Superior temporal gyrus (tissue), 1 donor: ENCODE measurements around the gene CRACR2B.

Experiments
- DNase-seq: peaks from one replicate; pipeline ENCODE4 v3.0.0-alpha.2; 2016; ENCODE audit errors: extremely low spot score

CRACR2B gene

DNA sequence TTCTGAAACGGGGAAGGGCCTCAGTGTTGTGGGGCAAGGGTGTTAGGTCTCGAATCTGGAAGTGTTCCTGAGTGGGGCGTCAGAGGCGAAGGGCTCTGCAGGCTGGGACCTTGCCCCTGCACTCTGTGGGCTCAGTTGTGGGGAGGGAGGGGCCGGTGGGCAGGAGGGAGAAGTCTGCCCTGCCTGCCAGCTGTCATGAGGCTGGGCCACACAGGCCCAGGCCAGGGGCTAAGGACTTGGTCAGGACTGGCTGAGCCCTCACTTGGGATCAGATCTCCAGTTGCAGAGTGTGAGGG is at the start of gene CRACR2B:
CRACR2B (plus strand) TSS at position 23 of the 296 bp plus-strand sequence. CDS start 689 bp downstream, outside the sequence.
- DNase-seq: no peak

DNA sequence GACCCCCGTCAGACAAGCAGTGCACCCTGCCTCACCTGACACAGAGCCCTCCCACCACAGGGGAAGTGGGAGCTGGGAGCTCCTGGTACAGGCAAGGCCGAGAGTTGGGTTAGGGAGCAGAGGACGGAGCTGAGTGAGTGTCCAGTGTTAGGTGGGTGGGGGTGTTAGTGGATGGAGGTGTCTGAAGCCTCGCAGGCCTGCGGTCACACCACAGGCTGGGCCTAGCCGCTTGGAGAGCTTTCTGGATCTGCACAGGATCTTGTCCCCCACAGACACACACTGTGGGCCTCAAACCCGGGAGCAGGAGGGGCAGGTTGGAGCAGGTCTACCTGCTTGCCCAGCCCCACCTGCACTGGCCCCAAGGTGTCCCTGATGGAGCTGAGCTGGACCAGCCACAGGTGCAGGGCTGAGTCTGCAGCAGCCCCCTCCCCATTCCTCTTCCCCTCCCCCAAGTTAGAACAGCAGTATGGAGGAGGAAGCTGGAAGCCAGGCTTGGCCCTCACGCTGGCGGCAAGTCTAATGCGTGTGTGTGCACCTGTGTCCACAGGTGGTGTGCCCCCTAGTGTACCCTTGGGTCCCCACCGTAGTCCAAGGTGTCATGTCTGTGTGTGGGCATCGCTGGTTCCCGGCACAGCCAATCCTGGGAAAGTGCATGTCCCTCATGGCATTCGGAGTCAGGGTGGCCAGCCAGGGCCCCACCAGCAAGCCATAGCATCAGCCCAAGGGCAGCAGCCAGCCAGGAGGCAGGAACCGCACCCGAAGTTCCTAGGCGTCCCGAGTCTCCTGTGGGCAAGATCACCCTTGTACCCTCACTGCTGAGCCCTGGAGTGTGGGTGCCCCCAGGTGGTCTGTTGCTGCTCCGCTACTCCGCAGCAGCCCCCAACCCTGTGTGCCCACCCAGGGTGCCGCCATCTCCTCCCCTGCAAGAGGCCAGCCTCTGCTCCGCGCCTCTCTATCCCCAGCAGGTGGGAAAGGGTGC is 48.5 kb upstream of the CRACR2B start:
- no peak for DNase-seq

DNA sequence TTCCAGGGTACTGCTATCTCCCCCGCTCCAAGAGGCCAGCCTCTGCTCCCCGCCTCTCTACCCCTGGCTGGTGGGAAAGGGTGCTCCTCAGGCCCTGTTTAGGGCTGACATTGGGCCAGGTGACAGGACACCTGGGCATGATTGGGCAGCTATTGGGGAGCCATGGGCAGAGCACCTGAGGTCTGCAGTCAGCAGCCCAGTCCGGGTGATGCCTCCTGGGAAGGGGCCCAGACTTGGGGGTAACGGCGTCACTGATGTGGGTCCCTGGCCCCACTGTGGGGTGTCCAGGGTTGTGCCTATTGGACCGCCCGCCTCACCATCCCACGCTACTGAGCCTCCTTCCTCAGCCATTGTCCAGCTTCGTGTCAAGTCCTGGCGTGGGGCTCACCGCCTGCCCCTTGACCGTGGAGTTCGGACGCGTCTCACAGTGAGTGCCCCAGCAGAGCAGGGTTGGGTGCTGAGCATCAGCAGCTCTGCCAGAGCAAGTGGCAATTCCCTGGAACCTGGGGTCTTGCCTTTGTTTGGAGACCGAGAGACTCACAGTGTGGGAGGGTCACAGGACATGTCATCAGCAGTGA is 47.7 kb upstream of the CRACR2B start:
- DNase-seq: no peak

DNA sequence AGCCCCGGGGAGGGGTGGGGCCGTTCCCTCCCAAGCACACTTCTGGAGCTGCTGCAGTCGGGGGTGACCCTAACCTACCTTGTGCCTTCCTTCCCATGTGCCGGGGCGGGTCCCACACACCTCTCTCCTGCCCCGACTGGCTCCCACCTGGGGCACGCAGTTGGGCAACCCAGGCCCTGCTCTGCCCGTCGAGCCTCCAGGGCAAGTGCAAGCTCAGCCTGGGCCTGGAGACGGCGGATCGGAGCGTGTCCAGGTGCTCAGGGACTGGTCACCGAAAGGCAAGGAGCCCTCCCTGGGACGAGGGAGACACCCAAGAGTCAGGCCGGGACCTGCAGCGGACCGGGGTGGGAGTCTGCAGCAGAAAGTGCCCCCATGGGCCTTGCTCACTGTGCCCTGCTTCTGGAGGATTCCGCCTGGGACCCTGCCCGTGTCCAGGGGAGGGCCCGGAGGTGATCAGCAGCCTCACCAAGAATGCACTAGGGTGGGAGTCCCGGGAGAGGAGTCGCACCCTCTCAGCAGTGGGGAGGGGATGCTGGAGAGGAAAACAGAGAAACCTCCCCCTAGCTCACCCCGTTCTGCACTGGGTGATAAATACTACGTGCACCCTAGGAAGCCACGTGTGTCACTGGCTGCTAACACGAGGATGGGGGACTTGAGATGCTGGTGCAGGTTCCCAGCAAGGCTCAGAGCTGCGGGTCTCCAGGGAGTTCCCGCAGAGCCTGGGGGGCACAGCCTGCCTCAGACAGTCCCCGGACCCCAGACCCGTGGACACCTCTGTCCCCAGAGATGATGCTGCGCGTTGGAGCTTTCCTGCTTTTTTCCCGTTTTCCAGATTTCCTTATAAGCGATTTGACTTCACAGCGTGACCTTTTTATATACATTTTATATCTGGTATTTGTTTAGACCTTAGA is 45.2 kb upstream of the CRACR2B start:
- no peak for DNase-seq

DNA sequence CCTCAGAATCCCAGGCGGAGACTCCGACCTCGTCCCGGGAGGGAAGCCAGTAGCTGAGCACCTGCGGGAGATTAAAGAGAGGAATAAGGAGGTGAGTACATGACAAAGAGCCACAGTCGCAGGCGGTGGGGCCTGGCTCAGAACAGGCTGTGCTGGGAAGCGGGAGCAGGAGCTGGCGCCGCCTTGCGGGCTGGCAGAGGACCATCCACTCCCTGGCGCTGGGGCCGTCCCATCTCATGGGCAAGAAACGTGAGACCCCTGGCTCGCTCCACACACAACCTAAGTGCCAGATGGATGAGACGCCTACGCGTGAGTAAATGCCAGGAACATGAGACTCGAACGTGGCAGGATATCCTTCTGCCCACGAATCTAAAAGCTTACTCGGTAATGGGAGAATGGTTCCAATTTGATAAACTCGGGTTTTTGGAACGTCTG is 44.1 kb upstream of the CRACR2B start:
- peak; percentile 88 for DNase-seq

DNA sequence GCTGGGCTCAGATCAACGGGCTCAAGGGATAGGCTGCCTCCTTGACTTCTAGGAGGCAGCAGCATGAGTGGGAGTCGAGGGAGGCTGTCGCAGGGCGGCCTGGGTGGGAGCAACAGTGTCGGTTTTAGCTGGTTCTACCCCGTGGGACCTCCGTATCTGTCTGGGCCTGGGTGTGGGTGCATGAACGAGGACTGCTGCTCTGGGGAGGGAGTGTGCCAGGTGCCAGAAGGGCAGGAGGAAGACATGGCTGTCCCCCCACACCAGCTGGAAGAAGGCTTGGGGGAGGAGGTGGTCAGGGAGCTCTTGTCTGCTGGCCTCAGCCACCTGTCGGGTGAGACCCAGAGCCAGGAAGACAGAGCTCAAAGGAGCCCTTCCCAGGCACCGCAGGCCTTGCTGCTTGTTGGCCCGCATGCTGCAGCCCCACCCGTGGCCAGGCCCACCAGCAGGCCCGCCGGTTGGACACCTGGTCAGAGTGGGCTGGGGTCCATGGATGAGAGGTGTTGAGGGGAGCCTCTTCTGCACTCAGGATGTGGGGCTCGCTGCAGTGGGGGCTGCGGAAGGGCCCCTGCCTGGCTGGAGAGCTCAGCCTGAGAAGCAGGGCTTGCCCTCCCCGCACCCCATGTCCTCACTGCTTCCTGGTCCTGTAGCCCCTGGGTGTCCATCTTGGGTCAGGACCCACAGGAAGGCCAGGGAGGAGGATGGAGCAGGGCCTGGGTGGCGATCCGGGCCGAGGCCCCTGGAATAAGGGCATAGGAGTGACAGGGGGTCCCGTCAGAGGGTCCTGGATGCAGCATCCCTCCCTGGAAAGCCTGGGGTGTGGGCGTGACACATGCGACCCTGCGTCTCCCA is 41.3 kb upstream of the CRACR2B start:
- no peak for DNase-seq

DNA sequence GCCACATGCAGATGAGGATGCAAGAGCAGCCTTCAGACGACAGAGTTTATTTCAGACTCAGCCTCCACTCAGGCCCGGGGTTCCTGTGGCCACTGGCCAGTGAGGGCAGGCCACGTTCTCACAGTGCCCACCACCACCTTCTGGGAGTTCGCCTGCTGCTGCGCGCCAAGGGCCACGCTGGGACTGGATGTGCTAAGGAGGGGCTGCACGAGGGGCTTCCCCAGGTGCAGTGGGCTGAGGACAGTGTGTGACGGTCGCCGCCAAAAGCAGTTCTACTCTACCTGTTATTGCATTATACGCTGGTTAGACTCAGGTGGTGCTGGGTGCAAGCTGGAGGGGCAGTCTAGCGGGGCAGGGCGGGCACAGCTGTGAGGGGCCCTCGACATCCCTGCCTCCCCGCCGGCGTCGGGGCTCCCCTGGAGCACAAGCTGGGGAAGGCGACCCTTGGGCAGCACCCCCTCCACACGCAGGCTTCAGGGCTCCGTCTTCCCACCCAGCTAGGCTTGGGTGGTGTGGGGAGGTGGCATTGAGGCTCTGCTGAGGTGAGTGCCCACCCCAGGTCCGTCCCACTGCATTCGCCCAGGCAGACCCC is 40.5 kb upstream of the CRACR2B start:
- no peak for DNase-seq

DNA sequence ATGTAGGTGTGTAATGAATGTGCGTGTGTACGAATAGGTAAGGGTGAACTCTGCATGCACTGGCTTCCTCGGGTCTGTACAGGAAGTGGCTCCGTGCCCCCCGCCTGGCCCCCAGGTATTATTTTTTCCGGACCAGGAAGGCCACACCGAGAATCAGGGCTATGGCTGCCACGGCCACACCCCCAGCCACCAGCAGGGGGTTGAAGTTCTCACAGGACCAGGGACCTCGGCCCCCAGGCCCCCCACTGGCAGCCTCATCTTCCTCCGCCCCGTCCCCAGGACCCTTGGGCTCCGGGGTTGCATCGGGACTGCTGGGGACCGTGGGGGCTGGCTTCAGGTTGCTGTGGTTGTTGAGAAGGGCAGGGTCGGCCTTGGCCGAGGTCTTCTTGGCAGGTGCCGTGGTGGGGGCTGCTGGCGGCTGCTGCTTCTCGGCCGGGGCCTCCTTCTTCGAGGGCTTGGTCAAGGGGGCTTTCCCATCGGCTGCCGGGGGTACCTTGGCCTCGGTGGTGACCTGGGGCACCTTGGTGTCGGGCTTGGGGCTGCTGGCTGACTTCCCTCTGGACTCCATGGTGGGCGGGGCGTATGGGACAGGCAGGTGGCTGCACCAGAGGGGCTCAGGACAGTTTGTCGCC is 39.6 kb upstream of the CRACR2B start:
- no peak for DNase-seq

DNA sequence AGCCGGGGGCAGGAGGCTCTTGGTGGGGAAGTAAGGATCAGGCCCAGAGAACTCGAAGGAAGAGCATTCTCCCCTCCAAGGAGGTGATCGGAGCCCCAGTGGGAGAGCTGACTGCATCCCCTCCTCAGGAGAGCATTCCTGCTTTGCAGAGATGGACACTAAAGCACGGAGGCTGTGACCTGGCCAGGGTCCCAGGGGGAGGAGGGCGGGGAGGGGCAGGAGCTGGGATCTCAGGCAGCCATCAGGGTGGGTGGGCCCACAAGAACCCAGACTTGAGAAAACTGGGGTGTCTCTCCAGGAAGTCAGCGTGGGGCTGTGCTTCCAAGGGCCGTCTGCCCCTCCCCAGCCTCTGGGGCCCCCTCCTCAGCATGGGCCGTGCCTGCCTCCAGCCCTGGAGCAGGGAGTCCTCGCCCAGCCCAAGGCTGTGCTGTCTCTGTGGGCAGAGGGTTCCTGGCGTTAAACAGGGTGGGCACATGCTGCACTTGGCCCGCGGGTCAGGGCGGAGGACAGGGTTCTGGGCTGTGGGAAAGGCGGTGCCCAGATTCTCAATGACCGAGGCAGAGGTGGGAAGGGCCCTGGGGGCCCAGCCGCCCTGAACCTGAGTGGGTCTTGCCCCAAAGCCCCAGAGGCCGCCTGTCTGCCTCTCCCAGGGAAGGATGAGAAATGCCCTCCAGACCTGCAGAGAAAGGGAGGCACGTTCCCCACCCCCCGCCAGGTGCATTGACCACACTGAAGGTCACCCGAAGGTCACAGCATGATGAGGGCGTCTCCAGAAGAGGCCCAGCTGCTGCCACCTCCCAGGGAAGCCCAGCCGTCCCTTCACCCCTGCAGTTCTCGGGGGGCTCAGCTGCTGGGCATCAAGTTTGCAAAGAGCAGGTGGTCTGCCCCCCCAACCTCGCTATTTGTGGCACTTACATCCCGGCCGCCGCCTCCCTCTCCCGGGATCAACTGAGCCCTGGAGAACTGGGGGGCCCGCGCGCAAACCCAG is 38.5 kb upstream of the CRACR2B start:
- DNase-seq: no peak

DNA sequence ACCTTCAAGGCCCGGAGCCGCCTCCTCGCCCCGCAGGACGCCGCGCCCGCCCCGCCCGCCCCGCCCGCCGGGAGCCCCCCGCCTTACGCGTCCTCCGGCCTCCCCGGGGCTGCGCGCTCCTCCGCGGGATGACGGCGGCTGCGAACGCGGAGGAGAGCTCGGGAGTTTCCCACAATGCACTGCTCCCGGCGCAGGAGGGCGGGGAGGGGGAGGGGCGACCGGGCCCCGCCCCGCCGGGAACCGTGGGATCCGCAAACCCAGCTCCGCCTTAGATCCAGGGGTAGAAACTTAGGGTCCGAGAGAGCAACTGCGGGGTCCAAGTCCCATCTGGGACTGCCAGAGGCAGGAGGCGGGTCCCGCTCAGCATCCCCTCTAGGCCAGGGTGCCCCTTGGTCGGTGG is 37.8 kb upstream of the CRACR2B start, which contains the start of gene CEND1:
CEND1 (minus strand) TSS at position 148 of the 400 bp plus-strand sequence. CDS start 1,514 bp downstream, outside the sequence.
- DNase-seq: peak; percentile 78

DNA sequence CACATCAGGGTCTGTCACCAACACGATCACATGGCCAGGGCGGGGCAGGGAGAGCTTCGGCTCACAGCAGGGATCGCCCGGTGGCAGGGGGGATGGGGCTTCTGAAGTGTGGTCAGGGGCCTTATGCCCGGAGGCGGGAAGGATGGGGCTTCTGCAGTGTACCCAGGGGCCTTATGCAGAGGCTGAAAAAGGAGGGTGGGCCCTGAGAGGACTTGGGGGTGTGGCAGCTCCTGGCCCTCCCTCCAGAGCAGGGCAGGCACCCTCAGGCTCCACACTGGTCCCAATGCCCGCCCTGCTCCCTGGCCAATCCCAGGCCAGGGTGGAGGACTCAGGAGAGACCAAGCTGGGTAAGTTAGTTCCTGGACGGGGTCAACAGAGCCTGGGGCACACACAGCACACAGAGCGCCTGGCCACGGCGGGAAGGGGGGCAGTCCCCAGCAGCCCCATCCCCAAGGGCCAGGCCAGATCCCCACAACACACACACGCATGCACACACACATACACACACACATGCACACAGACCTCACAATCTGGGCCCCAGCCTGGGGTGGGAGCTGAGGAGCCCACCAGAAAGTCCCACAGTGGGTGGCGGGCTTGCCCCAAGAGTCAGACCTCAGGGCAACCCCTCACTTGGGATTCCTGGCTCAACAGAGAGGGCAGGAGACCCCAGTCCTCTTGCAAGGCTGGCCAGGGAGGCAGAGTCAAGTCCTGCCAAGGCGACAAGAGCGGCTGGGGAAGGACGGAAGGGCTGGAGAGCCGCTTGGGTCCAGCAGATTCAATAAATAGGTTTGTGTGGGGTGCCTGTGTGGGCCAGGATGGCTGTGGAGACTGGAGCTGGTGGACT is 36.8 kb upstream of the CRACR2B start:
- no peak for DNase-seq

DNA sequence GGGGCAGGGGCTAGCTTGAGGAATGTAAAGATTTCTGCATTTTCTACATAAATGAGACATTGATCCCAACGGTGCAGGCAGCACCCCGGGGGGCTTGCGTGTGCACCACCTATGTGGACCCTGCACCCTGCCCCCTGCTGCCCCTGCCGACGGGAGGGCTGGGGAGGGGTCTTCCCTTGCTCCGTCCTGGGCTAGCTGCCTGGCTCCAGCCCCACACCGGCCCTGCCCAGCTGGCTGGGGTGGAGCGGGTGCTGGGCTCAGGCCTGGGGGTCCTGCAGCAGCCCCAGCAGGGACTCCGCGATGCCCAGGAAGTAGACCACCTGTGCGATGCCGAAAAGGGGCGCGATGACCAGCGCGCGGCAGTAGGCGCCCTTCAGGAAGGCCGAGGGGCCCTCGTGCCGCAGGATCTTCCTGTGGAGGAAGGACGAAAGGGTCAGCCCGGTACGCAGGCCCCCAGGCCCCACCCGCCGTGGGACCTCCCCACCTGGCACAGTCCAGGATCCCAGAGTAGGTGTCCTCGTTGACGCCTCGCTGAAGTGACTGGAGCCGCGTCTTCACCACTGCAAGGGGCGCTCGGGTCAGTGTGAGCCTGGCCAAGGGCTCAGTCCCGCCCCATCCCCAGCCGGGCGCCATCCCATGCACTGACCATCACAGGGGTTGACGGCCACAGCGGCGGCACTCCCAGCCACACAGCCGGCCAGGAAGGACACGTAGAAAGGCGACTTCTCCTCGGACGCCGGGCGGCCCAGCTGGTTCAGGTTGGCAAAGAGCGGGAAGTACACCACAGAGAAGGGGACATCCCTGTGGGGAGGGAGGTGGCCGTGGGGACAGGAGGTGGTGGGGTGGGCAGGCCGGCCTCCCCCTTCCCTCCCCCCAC is 35.8 kb upstream of the CRACR2B start:
- DNase-seq: no peak

DNA sequence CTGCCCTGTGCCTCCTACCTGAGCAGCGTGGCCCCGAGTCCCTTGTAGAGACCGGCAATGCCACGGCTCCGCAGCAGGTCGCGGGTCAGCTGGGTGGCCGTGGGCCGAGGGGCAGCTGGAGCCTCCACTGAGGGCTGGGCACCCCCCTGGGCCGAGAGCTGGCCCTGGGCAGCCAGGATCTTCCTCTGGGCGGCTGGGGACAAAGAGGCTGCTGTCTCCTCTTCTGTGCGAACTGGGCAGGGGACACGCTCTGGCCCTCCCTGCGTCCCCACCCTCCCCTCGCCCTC is 35.2 kb upstream of the CRACR2B start:
- no peak for DNase-seq

DNA sequence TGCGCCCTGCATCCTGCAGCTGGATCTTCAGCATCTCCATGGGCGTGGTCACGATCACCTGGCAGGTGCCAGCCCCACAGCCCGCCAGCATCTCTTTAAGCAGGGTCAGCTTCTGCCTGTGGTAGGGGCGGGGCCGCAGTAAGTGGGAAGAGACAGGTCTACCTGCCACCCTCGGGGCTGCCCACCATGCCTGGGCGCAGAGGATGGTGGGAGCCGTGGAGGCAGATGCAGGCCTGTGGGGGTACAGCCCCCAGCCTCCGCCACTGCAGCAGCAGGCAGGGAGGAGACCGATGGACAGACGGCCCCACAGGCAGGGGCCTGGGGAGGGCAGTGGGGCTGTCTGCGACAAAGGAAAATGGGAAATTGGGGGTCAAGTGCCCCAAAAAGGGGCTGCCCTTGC is 34.8 kb upstream of the CRACR2B start:
- no peak for DNase-seq

DNA sequence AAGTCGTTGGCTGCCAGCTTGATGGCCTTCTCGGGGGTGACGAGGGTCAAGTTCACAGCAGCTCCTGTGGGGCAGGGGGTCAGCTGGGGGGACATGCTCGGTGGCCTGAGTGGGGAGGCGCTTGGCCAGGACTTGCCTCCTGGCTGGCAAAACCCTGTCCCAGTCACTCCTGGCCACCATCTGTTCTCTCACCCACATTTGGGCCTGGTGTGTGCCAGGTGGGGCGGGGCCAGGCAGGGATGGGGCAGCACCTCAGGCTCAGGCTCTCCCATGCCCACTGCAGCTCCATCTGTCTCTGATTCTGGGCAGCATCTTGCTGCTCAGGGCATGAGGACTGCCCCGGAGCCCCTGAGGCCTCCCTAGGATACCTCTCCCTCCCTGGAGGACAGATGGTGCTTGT is 34.2 kb upstream of the CRACR2B start:
- DNase-seq: no peak

DNA sequence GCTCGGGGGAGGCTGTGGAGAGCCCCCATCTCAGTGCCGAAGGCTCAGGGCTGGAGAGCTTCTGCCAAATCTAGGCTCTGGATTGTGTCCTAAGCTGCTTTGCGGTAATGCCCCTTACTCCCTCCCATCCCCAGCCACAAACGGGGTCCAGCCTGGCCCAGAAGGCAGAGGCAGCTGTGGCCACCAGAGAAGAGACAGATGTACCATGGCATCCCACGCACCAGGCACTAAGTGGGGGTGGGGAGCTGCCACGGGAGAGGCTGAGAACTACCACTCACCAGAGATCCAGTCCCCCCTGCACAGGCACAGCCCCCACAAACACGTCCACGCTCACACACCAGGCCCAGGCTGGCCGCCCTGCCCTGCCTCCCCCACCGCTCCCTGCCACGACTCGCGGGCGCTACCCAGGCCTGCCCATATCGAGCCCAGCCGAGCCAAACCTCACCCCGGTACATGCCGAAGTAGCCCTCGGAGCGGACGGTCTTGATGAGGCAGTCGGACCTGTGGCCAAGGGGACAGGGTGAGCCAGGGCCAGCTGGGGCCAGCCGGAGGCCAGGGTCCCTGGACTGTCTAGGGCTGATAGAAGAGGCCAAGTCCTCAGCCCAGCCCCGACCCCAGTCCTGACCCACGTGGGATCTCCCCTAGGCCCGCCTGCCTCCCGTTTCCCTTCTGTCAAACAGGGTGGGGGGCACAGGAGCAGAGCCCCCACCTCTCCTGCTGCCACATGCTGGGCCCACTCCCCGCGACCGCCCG is 33.5 kb upstream of the CRACR2B start:
- DNase-seq: peak; percentile 12
